Esophagus muscularis mucosa (tissue), 3 donors: ENCODE measurements around the gene TTC14.

Experiments
- CTCF ChIP-seq, 3 experiments: fragments of 200-600 bp in 2 of 3; fragments of 450-650 bp in 1 of 3; sonication (generic) in 2 of 3; IDR thresholded peaks; one replicate each; pipeline ENCODE4 v1.5.1; 2017 to 2019; ENCODE audit warnings: antibody characterized with exemption in 3 of 3, mild to moderate bottlenecking in 2 of 3, moderate library complexity in 1 of 3
- EP300 ChIP-seq: sonication (generic); formaldehyde crosslinking; IDR thresholded peaks from one replicate; pipeline ENCODE4 v1.6.1; 2017; ENCODE audit warnings: antibody characterized with exemption

GRCh38 chr3:180590396-180590795 lies 11.6 kb upstream of the TTC14 start:
- no peak for TF ChIP-seq EP300
- no peak for TF ChIP-seq CTCF (IDR thresholded peaks at IDR 0.05)
